Keratinocyte (primary cell): Measurements from ENCODE around the gene CDH15. TPM values are rescaled to one million over a fixed set of nuclear protein-coding genes. Genes with fewer than 3 reads are reported as not detected.

Source experiments
- DNase-seq: peaks from one replicate; pipeline ENCODE4 v3.0.0-alpha.2; 2011; ENCODE audit warnings: low read depth, missing footprints, low spot score
- FAIRE-seq: peaks from 2 replicates; lab custom pipeline; 2011; peaks lifted over from hg19 to GRCh38; lab: Jason Lieb, UNC
- H2AFZ ChIP-seq: 2 replicates; pipeline ENCODE4 v1.6.0; 2012; ENCODE audit warnings: low read length, control low read depth, inconsistent platforms; ENCODE audit not compliant: control insufficient read depth
- H3K27ac ChIP-seq: 2 replicates; pipeline ENCODE4 v1.5.1; 2011; ENCODE audit warnings: low read length; ENCODE audit not compliant: control insufficient read depth, insufficient read depth
- H3K27me3 ChIP-seq: 3 replicates; pipeline ENCODE4 v1.6.0; 2011; ENCODE audit warnings: low read length; ENCODE audit not compliant: control insufficient read depth, insufficient read depth; ENCODE audit errors: extremely low read depth
- H3K36me3 ChIP-seq, 2 experiments: 2 replicates in 1 of 2; 3 replicates in 1 of 2; pipeline ENCODE4 v1.5.1; 2011; ENCODE audit warnings: low read length in 2 of 2, mild to moderate bottlenecking in 1 of 2; ENCODE audit not compliant: control insufficient read depth in 2 of 2, insufficient read depth in 2 of 2; ENCODE audit errors: extremely low read depth in 1 of 2
- H3K4me1 ChIP-seq: 3 replicates; pipeline ENCODE4 v1.5.1; 2011; ENCODE audit warnings: low read length; ENCODE audit not compliant: control insufficient read depth, insufficient read depth; ENCODE audit errors: extremely low read depth
- H3K4me2 ChIP-seq: 3 replicates; pipeline ENCODE4 v1.6.0; 2011; ENCODE audit warnings: low read depth, low read length; ENCODE audit not compliant: control insufficient read depth, insufficient read depth; ENCODE audit errors: extremely low read depth
- H3K4me3 ChIP-seq, 3 experiments: fragments of 200-600 bp in 1 of 3; sonication (generic) in 1 of 3; 2 replicates in 2 of 3; 3 replicates in 1 of 3; pipeline ENCODE4 v1.5.1; 2011 to 2016; ENCODE audit warnings: low read length in 3 of 3, mild to moderate bottlenecking in 3 of 3, control low read depth in 2 of 3, inconsistent platforms in 1 of 3, low read depth in 1 of 3, mixed read lengths in 1 of 3, mixed run types in 1 of 3, moderate library complexity in 1 of 3; ENCODE audit not compliant: control insufficient read depth in 2 of 3, insufficient read depth in 2 of 3; ENCODE audit errors: extremely low read depth in 1 of 3
- H3K79me2 ChIP-seq: 2 replicates; pipeline ENCODE4 v1.6.0; 2012; ENCODE audit warnings: low read length; ENCODE audit not compliant: control insufficient read depth, insufficient read depth
- H3K9ac ChIP-seq: 3 replicates; pipeline ENCODE4 v1.6.0; 2011; ENCODE audit warnings: low read length; ENCODE audit not compliant: control insufficient read depth, insufficient read depth; ENCODE audit errors: extremely low read depth
- H3K9me1 ChIP-seq: 3 replicates; pipeline ENCODE4 v1.6.0; 2011; ENCODE audit warnings: low read length; ENCODE audit not compliant: control insufficient read depth, insufficient read depth; ENCODE audit errors: extremely low read depth
- H3K9me3 ChIP-seq: 2 replicates; pipeline ENCODE4 v1.5.1; 2012; ENCODE audit warnings: low read depth, low read length; ENCODE audit not compliant: control insufficient read depth
- H4K20me1 ChIP-seq: 3 replicates; pipeline ENCODE4 v1.6.0; 2011; ENCODE audit warnings: low read length; ENCODE audit not compliant: control insufficient read depth, insufficient read depth; ENCODE audit errors: extremely low read depth
- CTCF ChIP-seq, 3 experiments: IDR thresholded peaks in 1 of 3; conservative IDR thresholded peaks in 1 of 3; optimal IDR thresholded peaks in 1 of 3; 2 replicates in 2 of 3; 3 replicates in 1 of 3; pipeline versions ENCODE3 to v1.5.1; 2011; ENCODE audit warnings: low read length in 3 of 3, mild to moderate bottlenecking in 3 of 3, moderate library complexity in 2 of 3, control low read depth in 1 of 3, inconsistent platforms in 1 of 3; ENCODE audit not compliant: insufficient read depth in 2 of 3; ENCODE audit errors: extremely low read depth in 1 of 3
- EZH2 ChIP-seq: IDR thresholded peaks from one replicate; pipeline ENCODE4 v1.6.1; 2012; ENCODE audit warnings: inconsistent platforms, mild to moderate bottlenecking, low read length, moderate library complexity
- dilution Hi-C: fragments of 300-500 bp; cut with MboI; formaldehyde crosslinking; loops from one replicate; pipeline ENCODE4 v1.7.0; 2020; ENCODE audit warnings: low sequenced_read_pairs; ENCODE audit not compliant: extremely low pct_ligation_motif_present
- polyA plus RNA-seq, 5 experiments: library from polyadenylated mRNA; depleted of rRNA in 3 of 5; stranded (reverse) in 3 of 5; stranded (forward) in 1 of 5; unstranded in 1 of 5; fragments of >200 nt; gene quantifications; 1 replicate in 1 of 5; 2 replicates in 3 of 5; 3 replicates in 1 of 5; pipeline versions ENCODE4 v1.2.1 to v1.2.3, GENCODE V29; 2011 to 2012; ENCODE audit warnings: missing spikeins in 2 of 5, low read depth in 1 of 5, low replicate concordance in 1 of 5

Gene CDH15
- polyA plus RNA-seq, 1 donor (not counting 4 experiments of a cell fraction or from before 2014, with no cell fraction given), result not detected

- dilution Hi-C loops, result no loop called here
- Histone ChIP-seq H3K79me2 (no peaks in the 10 kb centered on the region), H3K9me1 (no peaks in the 10 kb centered on the region), H3K36me3 (peaks cover 3 to 8% of the 10 kb centered on the region in 2 experiments), H2AFZ (no peak overlapping the region), H3K9ac (no peak overlapping the region), H3K4me3 (no peak overlapping the region), H3K27ac (no peak overlapping the region), H3K9me3 (peaks cover 6% of the 10 kb centered on the region), H3K27me3 (no peaks in the 10 kb centered on the region), H3K4me1 (peaks cover 3% of the 10 kb centered on the region), H3K4me2 (no peak overlapping the region), H4K20me1 (no peaks in the 10 kb centered on the region)
- DNase-seq, result no peak
- no peak for FAIRE-seq
- TF ChIP-seq EZH2 (no peak), CTCF (optimal IDR thresholded peaks at IDR 0.05 in 1 of 3, IDR thresholded peaks at IDR 0.05 in 1 of 3, conservative IDR thresholded peaks at IDR 0.05 in 1 of 3; ENCODE audit: extremely low read depth in 1 of 3, insufficient read depth in 2 of 3, low read length in 3 of 3) (no peak)
Measured at GRCh38 chr16:89144681-89145080, 26.9 kb upstream of the CDH15 start.

GRCh38 chr16:89145406-89146161 is 26.0 kb upstream of the CDH15 start:
- no peak overlapping the region for H3K27ac ChIP-seq
- no peaks in the 10 kb centered on the region for H3K9me1 ChIP-seq
- H3K4me2 ChIP-seq, result no peak overlapping the region
- no peak overlapping the region for H3K9ac ChIP-seq
- H3K36me3 ChIP-seq, result peaks cover 3 to 8% of the 10 kb centered on the region in 2 experiments
- no peak overlapping the region for H3K4me3 ChIP-seq
- H3K9me3 ChIP-seq, result peaks cover 6% of the 10 kb centered on the region
- DNase-seq (no peak), FAIRE-seq (no peak)
- no peak overlapping the region for H2AFZ ChIP-seq
- TF ChIP-seq EZH2 (no peak), CTCF (optimal IDR thresholded peaks at IDR 0.05 in 1 of 3, IDR thresholded peaks at IDR 0.05 in 1 of 3, conservative IDR thresholded peaks at IDR 0.05 in 1 of 3; ENCODE audit: extremely low read depth in 1 of 3, insufficient read depth in 2 of 3, low read length in 3 of 3) (no peak)
- H3K79me2 ChIP-seq, result no peaks in the 10 kb centered on the region
- no peaks in the 10 kb centered on the region for H3K27me3 ChIP-seq
- H4K20me1 ChIP-seq, result no peaks in the 10 kb centered on the region
- dilution Hi-C loops, result no loop called here
- peaks cover 12% of the 10 kb centered on the region for H3K4me1 ChIP-seq
